GM19328 (cell line): ENCODE measurements around the gene RTF2.
"Not testable (repeated sequence)": the region's sequence is repeated elsewhere in the genome, so short reads cannot be mapped to it uniquely, and the experiment has no call there.

Source experiments
- ATAC-seq: cut with Tn5 transposase; IDR thresholded peaks from one replicate; pipeline ENCODE4 v1.9.1; 2021; ENCODE audit warnings: mild to moderate bottlenecking, moderate library complexity; ENCODE audit not compliant: unreplicated experiment

RTF2 gene

GRCh38 chr20:56532946-56533345 lies 64.5 kb downstream of the RTF2 start, which contains the start of gene FAM209B:
TSS of gene FAM209B (plus strand) at chr20:56533246. CDS start at chr20:56533342, 96 bp downstream.
- not testable (repeated sequence) for ATAC-seq

GRCh38 chr20:56537997-56538396 lies 69.6 kb downstream of the RTF2 start:
- no peak for ATAC-seq

DNA sequence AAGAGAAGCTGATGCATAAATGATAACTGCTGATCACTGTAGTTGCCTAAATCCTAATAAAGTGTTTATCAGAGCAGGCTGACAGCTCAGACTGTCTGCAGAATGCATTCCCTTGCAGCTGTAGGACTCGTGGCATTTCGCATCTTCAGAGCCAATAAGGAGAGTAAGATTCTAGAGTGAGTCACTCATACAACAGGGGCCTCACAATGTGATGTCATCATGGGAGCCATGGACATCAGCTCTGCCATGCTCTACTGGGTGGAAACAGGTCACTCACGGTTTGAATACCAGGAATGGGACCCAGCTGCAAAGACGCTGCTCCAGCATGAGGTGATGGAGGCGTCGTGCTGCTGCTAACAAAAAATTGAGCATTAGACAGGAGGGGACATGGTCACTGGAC lies 72.0 kb downstream of the RTF2 start:
- no peak for ATAC-seq

GRCh38 chr20:56542489-56543030 lies 74.1 kb downstream of the RTF2 start:
- no peak for ATAC-seq

DNA sequence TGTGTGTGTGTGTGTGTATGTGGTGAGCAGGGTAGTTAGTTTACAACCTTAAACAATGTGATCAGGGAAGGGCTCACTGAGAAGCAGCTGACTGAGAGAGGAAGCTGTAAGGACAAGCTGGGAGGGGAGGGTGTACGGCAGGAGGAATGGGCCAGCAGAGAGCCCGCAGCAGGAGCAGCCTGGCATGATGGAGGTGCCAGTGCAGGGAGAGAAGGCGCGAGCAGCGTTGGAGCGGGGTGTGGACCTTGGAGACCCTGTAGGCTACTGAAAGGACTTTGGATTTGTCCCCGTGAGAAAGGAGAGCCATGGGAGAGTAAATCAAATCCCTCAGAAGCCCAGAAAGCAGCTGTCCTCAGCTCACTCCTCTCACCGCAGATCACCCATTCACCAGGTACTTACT lies 83.1 kb downstream of the RTF2 start:
- ATAC-seq = no peak

GRCh38 chr20:56552911-56553629 lies 84.6 kb downstream of the RTF2 start:
- no peak for ATAC-seq

- ATAC-seq = peak; percentile 71
These were observed 86.4 kb downstream of the RTF2 start for GRCh38 chr20:56554869-56555268.

DNA sequence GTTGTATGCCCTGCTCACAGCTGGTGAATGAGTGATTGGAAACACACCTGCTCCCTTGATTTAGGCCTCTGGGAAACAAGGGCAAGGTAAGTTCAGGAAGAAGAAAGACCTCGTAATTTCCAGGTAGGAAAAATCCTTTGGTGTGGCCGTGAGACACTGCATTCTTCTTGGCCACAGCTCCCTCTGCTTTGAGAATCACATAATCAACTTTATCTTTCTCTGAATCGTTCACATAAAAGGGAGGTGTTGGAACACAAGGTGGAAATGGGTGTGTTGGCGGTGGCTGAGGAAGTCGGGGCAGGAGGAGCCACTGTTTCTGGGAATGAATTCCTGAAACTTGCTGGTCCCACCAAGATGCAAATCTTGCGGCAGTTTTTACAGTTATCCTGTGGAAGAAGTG lies 90.5 kb downstream of the RTF2 start:
- ATAC-seq = no peak

GRCh38 chr20:56564526-56564925 lies 96.1 kb downstream of the RTF2 start:
- not testable (repeated sequence) for ATAC-seq

DNA sequence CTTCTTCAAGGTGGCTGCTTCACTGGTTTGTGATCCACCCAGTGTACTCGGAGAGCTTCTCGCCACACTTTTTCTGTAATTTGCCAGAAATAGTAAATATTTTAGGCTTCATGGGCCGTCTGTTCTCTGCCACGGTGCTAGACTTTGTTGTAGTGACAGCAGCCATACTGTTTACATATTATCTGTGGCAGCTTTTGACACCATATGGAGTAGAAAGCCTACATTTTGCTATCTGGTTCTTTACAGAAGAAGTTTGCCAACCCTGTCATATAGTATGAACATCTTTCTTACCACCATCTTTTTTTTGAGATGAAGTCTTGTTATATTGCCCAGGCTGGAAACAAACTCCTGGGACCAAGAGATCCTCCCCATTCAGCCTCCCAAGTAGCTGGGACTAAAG lies 97.1 kb downstream of the RTF2 start:
- no peak for ATAC-seq

GRCh38 chr20:56566621-56567020 lies 98.2 kb downstream of the RTF2 start:
- no peak for ATAC-seq
